Subcutaneous abdominal adipose tissue (tissue), 5 donors: Measurements from ENCODE around the gene ANHX.
"Not testable (repeated sequence)": the region's sequence is repeated elsewhere in the genome, so short reads cannot be mapped to it uniquely, and the experiment has no call there.

ENCODE experiments used
- H3K27ac ChIP-seq: one replicate; pipeline ENCODE4 v1.7.0; 2013; ENCODE audit warnings: low read depth, mild to moderate bottlenecking, inconsistent platforms, low read length, moderate library complexity
- H3K27me3 ChIP-seq, 5 donors: one replicate each; pipeline ENCODE4 v1.7.0; 2013; ENCODE audit warnings: low read length in 5 of 5, inconsistent platforms in 1 of 5; ENCODE audit not compliant: control insufficient read depth in 5 of 5, insufficient read depth in 4 of 5
- H3K36me3 ChIP-seq, 5 donors: one replicate each; pipeline ENCODE4 v1.7.0; 2013; ENCODE audit warnings: low read length in 5 of 5; ENCODE audit not compliant: control insufficient read depth in 5 of 5, insufficient read depth in 5 of 5
- H3K4me1 ChIP-seq, 5 donors: one replicate each; pipeline ENCODE4 v1.7.0; 2013; ENCODE audit warnings: low read length in 5 of 5, mild to moderate bottlenecking in 3 of 5, moderate library complexity in 1 of 5; ENCODE audit not compliant: control insufficient read depth in 5 of 5, insufficient read depth in 5 of 5
- H3K4me3 ChIP-seq, 5 donors: one replicate each; pipeline ENCODE4 v1.7.0; 2013; ENCODE audit warnings: low read length in 5 of 5, low read depth in 1 of 5
- H3K9ac ChIP-seq, 5 donors: one replicate each; pipeline ENCODE4 v1.7.0; 2013; ENCODE audit warnings: low read length in 5 of 5, mild to moderate bottlenecking in 4 of 5, moderate library complexity in 3 of 5
- H3K9me3 ChIP-seq, 5 donors: one replicate each; pipeline ENCODE4 v1.7.0; 2013; ENCODE audit warnings: low read length in 5 of 5; ENCODE audit not compliant: control insufficient read depth in 5 of 5
- donor health status: healthy.
- donor health status: healthy.
- donor health status: healthy.
- donor health status: healthy.
- donor health status: healthy.

Gene ANHX

GRCh38 chr12:133235401-133236112 lies at the start of gene ANHX:
Gene ANHX, minus strand, starts transcription at chr12:133235877. Its CDS starts 1,521 bp downstream, at chr12:133234356.
- H3K4me3 ChIP-seq: no peak within 1 kb of the TSS
- no peaks in the 10 kb centered on the region for H3K4me1 ChIP-seq
- peaks cover 0 to 44% (median 11%) of the 10 kb centered on the region in 5 donors for H3K9me3 ChIP-seq
- no peaks in the 10 kb centered on the region for H3K36me3 ChIP-seq
- H3K27ac ChIP-seq: no peak within 1 kb of the TSS
- H3K9ac ChIP-seq: no peak within 1 kb of the TSS
- H3K27me3 ChIP-seq: peaks cover 0 to 2% (median 0%) of the 10 kb centered on the region in 5 donors

DNA sequence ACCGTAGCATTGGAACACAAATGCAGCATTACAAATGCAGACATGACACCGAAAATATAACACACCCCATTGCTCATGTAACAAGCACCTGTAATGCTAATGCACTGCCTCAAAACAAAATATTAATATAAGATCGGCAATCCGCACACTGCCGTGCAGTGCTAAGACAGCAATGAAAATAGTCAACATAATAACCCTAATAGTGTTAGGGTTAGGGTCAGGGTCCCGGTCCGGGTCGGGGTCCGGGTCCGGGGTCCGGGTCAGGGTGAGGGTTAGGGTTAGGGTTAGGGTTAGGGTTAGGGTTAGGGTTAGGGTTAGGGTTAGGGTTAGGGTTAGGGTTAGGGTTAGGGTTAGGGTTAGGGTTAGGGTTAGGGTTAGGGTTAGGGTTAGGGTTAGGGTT lies 29.0 kb upstream of the ANHX start:
- not testable (repeated sequence) for H3K4me3 ChIP-seq, H3K9me3 ChIP-seq, H3K4me1 ChIP-seq, H3K36me3 ChIP-seq, H3K27me3 ChIP-seq, H3K27ac ChIP-seq, H3K9ac ChIP-seq

- no peak overlapping the region for H3K4me3 ChIP-seq
- H3K36me3 ChIP-seq: no peaks in the 10 kb centered on the region
- no peaks in the 10 kb centered on the region for H3K27me3 ChIP-seq
- H3K9ac ChIP-seq: no peak overlapping the region
- no peak overlapping the region for H3K27ac ChIP-seq
- H3K4me1 ChIP-seq: no peaks in the 10 kb centered on the region
- H3K9me3 ChIP-seq: no peaks in the 10 kb centered on the region
These were observed 28.5 kb upstream of the ANHX start for GRCh38 chr12:133264173-133264572.

DNA sequence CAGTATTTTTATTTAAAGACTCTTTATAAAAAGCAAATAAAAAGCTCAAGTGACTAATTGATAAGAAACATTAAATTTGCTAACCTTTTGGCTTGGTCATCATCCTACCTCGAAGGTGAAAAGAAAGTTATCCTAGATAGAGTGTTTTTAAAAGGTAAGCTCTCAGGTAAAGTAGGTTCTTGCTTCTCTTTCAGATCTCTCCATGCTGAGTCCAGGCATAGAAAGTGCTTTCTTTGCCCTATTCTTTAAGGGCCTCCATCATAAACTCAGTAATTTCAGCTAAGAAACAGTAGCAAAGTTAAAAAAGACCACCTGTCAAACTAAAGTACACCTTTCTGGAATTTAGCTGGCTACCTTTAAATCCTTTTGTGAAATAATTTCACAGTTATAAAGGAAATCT lies 20.6 kb upstream of the ANHX start:
- no peaks in the 10 kb centered on the region for H3K27me3 ChIP-seq
- no peaks in the 10 kb centered on the region for H3K36me3 ChIP-seq
- no peak overlapping the region for H3K4me3 ChIP-seq
- H3K9me3 ChIP-seq: peaks cover 0 to 3% (median 2%) of the 10 kb centered on the region in 5 donors
- H3K27ac ChIP-seq: no peak overlapping the region
- H3K9ac ChIP-seq: no peak overlapping the region
- no peaks in the 10 kb centered on the region for H3K4me1 ChIP-seq

- not testable (repeated sequence) for H3K27me3 ChIP-seq, H3K36me3 ChIP-seq, H3K27ac ChIP-seq, H3K4me1 ChIP-seq, H3K4me3 ChIP-seq, H3K9ac ChIP-seq, H3K9me3 ChIP-seq
These were observed 20.2 kb upstream of the ANHX start for GRCh38 chr12:133255833-133256232.

GRCh38 chr12:133251732-133252131 lies 16.1 kb upstream of the ANHX start:
- Histone ChIP-seq H3K4me3 (no peak overlapping the region), H3K27ac (no peak overlapping the region), H3K9me3 (peaks cover 0 to 3% (median 2%) of the 10 kb centered on the region in 5 donors), H3K4me1 (no peaks in the 10 kb centered on the region), H3K9ac (no peak overlapping the region), H3K27me3 (no peaks in the 10 kb centered on the region), H3K36me3 (no peaks in the 10 kb centered on the region)

DNA sequence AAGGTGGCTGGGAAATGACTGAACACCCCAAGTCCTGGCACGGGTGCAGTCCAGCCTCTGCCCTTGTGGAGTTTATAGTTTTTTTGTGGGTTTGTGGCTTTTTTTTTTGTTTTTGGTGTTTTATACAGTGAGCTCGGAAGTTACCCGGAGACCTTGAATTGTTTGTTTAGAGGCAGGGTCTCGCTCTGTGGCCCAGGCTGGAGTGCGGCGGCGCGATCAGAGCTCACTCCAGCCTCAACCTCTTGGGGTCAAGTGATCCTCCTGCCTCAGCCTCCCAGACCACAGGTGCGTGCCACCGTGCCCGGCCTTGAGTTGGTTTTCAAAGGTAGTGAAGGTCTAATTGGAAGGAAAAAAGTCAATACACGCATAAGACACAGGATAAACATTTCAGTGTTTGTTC lies 879 bp upstream of the ANHX start:
- H3K27me3 ChIP-seq: peaks cover 0 to 2% (median 0%) of the 10 kb centered on the region in 5 donors
- no peaks in the 10 kb centered on the region for H3K4me1 ChIP-seq
- peaks cover 0 to 34% (median 6%) of the 10 kb centered on the region in 5 donors for H3K9me3 ChIP-seq
- H3K4me3 ChIP-seq: no peak overlapping the region
- no peak overlapping the region for H3K27ac ChIP-seq
- no peak overlapping the region for H3K9ac ChIP-seq
- no peaks in the 10 kb centered on the region for H3K36me3 ChIP-seq

- Histone ChIP-seq H3K9ac (no peak overlapping the region), H3K9me3 (peaks cover 0 to 38% (median 7%) of the 10 kb centered on the region in 5 donors), H3K4me3 (no peak overlapping the region), H3K27ac (no peak overlapping the region), H3K36me3 (no peaks in the 10 kb centered on the region), H3K4me1 (no peaks in the 10 kb centered on the region), H3K27me3 (peaks cover 0 to 2% (median 0%) of the 10 kb centered on the region in 5 donors)
These were observed 467 bp upstream of the ANHX start for GRCh38 chr12:133236144-133236543.

DNA sequence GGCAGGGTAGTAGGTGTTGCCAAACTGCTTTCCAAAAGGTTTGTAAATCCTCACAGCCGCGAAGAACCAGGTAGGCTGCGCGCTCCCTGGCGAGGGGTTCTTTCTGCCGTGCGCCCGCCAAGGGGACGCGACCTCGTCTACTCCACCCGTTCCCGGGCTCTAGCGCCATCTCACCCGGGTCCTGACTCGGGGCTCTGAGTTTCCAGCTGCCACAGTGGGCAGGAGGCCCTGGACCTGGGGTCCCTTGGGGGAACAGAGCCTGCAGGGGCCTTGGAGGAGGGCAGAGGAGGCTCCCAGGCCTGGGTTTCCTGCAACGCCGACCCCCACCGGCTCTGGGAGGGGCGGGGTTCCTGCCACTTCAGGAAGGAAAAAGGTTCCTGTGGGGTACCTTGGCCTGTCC lies 706 bp downstream of the ANHX start:
- Histone ChIP-seq H3K4me3 (no peak overlapping the region), H3K27ac (no peak overlapping the region), H3K4me1 (no peaks in the 10 kb centered on the region), H3K27me3 (peaks cover 0 to 2% (median 0%) of the 10 kb centered on the region in 5 donors), H3K9me3 (peaks cover 0 to 48% (median 17%) of the 10 kb centered on the region in 5 donors), H3K36me3 (no peaks in the 10 kb centered on the region), H3K9ac (no peak overlapping the region)

GRCh38 chr12:133233993-133234564 lies 1.6 kb downstream of the ANHX start:
- Histone ChIP-seq H3K9ac (no peak overlapping the region), H3K27ac (no peak overlapping the region), H3K36me3 (no peaks in the 10 kb centered on the region), H3K4me3 (no peak overlapping the region), H3K9me3 (peaks cover 0 to 49% (median 23%) of the 10 kb centered on the region in 5 donors), H3K4me1 (no peaks in the 10 kb centered on the region), H3K27me3 (peaks cover 0 to 2% (median 0%) of the 10 kb centered on the region in 5 donors)
